GM12892 (cell line): ENCODE measurements around the gene TCEA2.
A peak's percentile ranks its signal among the peaks of the same experiment; 100 is the strongest.

Experiments used
- DNase-seq: peaks from one replicate; pipeline ENCODE4 v3.0.0; 2011; ENCODE audit not compliant: insufficient read length
- FAIRE-seq: peaks from 2 replicates; lab custom pipeline; 2011; peaks lifted over from hg19 to GRCh38; lab: Jason Lieb, UNC
- POLR2A ChIP-seq: IDR thresholded peaks from 2 replicates; pipeline ENCODE4 v1.6.1; 2011; ENCODE audit warnings: low read depth, low read length, control low read depth
- POLR2AphosphoS5 ChIP-seq: IDR thresholded peaks from 2 replicates; pipeline ENCODE4 v1.6.1; 2011; ENCODE audit warnings: low read depth, low read length, control low read depth
- TAF1 ChIP-seq: IDR thresholded peaks from 2 replicates; pipeline ENCODE4 v1.6.1; 2011; ENCODE audit warnings: low read depth, mild to moderate bottlenecking, control low read depth, low read length, borderline replicate concordance

Gene TCEA2

DNA sequence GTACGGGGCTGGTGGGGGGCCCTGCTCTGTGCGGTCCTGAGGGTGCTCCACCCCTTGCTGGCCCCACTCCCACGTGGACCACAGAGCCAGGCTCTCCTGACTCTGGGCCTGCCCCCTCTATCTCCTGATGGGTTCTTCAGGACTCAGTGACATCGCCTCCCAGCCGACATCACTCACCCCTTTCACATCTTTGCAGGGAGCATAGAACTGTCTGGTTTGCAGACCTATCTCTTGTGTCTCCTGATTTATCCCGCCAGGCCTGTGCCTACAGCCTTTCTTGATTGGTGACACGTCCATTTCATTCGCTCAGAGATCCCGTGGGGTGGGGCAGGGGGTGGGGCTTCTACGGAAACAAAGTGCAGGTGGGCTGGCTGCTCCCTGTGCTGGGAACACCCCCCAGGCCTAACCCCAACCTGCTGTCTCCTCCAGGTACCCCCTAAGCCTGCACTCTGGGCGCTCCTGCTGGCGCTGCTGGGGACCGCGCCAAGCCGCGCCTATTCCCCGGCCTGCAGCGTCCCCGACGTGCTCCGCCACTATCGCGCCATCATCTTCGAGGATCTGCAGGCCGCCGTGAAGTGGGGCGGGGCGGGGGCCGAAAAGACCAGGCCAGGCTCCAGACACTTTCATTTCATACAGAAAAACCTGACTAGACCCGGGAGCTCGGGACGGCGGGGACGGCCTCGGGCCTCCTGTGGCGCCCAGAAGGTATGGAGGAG is 25.3 kb upstream of the TCEA2 start:
- no peak for FAIRE-seq
- DNase-seq, result no peak
- TF ChIP-seq POLR2AphosphoS5 (peak; percentile 62), POLR2A (peak; percentile 55; the same call in 1 of the 2 replicates), TAF1 (no peak)

GRCh38 chr20:64038224-64038564 is 24.8 kb upstream of the TCEA2 start:
- no peak for TF ChIP-seq TAF1
- TF ChIP-seq POLR2A, result 0 out of 2 replicates have a peak, but pooled peaks have one; percentile 10
- FAIRE-seq (no peak), DNase-seq (no peak)

DNA sequence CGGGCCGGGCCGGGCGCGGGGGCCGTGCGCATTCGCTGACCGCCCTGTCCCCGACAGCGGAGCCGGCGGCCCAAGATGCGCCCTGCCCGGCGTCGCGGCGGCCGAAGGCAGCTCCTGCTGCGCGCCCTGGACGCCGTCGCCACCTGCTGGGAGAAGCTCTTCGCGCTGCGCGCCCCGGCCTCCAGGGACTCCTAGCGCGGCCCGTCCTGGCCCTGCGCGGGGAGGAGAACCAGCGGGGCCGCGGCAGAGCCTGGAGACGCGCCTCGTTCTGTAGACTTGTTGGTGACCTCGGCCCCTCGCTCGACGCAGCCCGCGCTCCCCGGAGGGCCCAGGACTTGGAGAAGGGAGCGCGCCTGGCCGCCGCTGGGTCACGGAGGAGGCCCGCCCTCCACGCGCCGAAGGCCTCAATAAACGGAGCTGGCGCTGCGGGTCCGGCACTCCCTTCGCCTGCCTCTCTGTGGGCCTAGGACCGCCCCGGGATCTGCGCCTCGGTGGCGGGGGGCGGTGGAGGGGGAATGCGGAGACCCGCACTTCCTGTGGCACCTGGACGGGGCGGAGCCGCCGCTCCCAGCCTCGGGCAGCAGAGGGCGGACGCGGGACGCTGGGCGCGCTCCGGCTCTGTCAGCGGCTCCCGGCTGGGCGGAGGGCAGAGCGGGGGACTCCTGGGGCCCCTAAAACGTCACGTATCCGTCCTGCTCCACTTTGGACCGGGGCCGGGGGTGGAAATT is 24.3 kb upstream of the TCEA2 start:
- FAIRE-seq (peak; percentile 40), DNase-seq (peak; percentile 91)
- TF ChIP-seq POLR2AphosphoS5 (no peak), TAF1 (no peak), POLR2A (no peak; the same call in 1 of the 2 replicates)

- no peak for FAIRE-seq
- DNase-seq, result no peak
- TF ChIP-seq POLR2A, result no peak
- TF ChIP-seq TAF1, result no peak
- no peak for TF ChIP-seq POLR2AphosphoS5
Measured at GRCh38 chr20:64039293-64040160, 23.5 kb upstream of the TCEA2 start.

DNA sequence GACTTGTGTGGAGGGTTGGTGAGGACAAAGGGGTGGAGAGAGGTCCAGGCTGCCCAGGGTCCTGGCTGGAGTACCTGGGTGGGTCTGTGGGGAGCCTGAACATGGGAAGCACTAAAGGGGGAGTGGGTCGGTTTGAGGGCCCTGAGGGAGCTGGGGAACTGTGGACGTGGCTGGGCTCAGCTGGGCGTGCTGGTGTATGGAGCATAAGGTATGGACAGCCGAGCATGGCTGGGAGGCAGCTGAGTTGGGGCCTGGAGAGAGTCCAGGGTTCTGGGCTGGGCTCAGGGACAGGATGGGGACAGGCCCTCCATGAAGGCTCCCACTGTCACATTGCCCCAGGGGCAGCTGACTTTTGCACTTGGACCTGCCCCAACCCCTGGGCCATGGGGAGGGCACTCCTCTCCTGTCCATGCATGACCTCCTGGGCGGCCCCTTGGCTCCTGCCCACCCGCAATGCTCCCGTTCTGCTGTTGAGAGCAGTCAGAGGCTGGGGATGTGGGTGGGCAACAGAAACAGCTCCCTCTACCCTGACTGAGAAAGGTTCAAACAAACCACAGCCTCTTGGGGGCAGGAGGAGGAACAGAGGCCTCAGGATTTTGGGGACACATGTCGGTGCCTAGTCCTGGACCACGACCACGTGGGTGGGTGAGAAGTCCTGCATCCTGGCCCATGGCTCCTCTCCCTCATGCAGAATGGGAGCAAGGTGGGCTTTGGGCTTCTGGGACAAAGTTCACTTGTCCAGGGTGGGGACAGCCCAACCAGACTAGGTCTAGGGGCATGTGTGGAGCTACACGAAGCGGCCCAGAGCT is 22.6 kb upstream of the TCEA2 start:
- no peak for DNase-seq
- FAIRE-seq, result no peak

DNA sequence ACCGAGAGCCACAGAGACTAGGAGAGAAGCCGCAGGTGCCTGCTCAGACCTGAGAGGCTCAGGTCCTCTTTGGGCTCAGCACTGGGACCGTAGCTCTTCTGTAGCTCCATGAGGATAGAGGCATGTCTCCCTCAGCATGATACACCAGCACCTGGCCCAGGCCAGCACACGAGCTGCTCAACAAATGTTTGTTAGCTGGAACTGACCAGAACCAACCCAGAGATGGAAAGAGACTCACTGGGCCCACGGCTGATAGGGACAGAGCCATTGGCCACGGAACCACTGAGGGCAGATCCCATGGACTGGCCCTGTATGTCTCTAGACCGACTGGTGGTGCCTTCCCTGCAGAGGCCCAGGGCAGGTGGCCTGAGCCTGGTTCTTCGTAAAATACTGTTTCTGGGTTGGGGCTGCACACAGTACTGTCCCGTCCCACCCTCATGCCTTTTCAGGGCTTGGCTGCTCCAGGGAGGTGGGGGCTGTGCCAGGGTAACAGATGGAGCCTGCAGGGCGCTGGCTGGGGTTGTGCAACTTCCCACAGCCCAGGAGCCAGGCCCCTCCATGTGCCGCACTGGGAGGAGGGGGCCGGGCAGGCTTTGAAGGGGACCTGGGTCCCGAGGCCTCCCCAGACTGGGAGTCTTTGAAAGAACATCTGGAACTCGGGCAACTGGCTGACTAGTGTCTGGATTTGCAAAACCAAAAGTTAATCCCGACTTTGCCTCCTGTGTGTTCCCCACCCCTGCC is 21.8 kb upstream of the TCEA2 start:
- TF ChIP-seq TAF1, result no peak
- no peak for TF ChIP-seq POLR2A
- TF ChIP-seq POLR2AphosphoS5, result no peak
- FAIRE-seq (no peak), DNase-seq (no peak)

More for the DNA sequence above, 22.6 kb upstream of the TCEA2 start:
- TF ChIP-seq POLR2A, result peak; percentile 35; the same call in 1 of the 2 replicates
- TF ChIP-seq POLR2AphosphoS5, result no peak
- no peak for TF ChIP-seq TAF1

DNA sequence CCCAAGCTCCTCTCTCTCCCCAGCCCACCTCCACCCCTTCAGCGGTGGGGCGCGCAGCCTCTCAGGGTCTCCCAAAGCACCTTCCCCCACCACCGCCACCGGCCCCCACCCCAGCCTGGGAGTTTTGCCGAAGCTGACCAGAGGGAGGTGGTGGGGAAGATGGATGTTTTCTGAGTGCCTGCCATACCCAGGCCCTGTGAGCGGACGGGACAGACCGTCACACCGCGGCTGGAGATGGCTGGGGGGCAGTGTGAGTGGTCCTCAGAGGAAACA is 21.3 kb upstream of the TCEA2 start:
- DNase-seq, result no peak
- TF ChIP-seq POLR2AphosphoS5 (no peak), POLR2A (no peak), TAF1 (no peak)
- FAIRE-seq, result no peak

DNA sequence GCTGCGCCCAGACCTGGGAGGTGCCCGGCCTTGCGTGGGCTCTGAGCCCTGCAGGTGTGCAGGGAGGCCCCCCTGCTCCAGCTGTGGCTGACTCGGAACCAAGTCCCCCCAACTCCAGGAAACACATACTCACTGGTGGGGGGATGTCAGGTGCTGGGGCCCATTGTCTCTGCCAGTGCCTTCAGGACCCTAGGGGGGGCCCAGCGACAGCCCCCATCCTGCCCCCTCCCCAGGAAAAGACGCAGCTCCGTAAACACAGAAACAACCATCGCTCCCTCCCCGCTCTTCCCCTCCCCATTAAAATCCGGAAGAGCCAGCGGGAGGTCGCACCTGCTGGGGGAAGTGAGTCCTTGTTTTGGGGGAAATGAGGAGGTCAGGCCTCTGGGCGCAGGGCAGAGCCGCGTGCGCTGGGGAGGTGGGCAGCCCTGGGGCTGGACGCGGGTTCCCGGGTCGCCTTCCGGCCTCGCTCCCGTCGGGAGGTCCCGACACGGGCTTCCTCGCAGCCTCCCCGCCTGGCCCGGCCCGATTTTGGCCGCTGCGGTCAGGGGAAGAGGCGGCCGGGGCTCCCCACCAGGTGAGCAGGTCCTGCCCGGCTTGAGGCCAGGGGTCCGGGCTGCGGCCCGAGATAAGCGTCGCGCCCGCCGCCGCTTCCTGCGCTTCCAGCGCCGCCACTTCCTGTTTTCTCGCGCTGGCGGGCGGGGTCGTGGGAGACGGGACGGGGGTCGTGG is 20.8 kb upstream of the TCEA2 start:
- no peak for DNase-seq
- FAIRE-seq, result no peak
- TF ChIP-seq POLR2AphosphoS5 (0 out of 2 replicates have a peak, but pooled peaks have one; percentile 33), POLR2A (peak; percentile 60; the same call in 1 of the 2 replicates), TAF1 (no peak)

GRCh38 chr20:64043768-64044167 is 19.2 kb upstream of the TCEA2 start:
- TF ChIP-seq TAF1, result no peak
- no peak for TF ChIP-seq POLR2AphosphoS5
- no peak for TF ChIP-seq POLR2A
- no peak for FAIRE-seq
- DNase-seq, result no peak
